Memory B cell (primary cell): ENCODE data around the gene SLMAP.

Experiments
- ATAC-seq: fragments of 150-1000 bp; cut with Tn5 transposase; 2 replicates; pipeline ENCODE4 v1.10.0; 2021; ENCODE audit warnings: low read depth, mild to moderate bottlenecking, moderate library complexity
- DNase-seq, 2 donors: peaks; one replicate each; pipeline ENCODE4 v3.0.0; 2022; ENCODE audit warnings: low spot score in 2 of 2
- H3K27ac Mint-ChIP-seq: one replicate; pipeline ENCODE4 v1.8.0; 2022; ENCODE audit warnings: mild to moderate bottlenecking, moderate library complexity, mixed read lengths
- H3K27me3 Mint-ChIP-seq: one replicate; pipeline ENCODE4 v1.8.0; 2022; ENCODE audit warnings: mixed read lengths
- H3K36me3 Mint-ChIP-seq: one replicate; pipeline ENCODE4 v1.8.0; 2022; ENCODE audit warnings: mild to moderate bottlenecking, mixed read lengths
- H3K4me1 Mint-ChIP-seq: one replicate; pipeline ENCODE4 v1.8.0; 2022; ENCODE audit warnings: mixed read lengths
- H3K4me3 Mint-ChIP-seq: one replicate; pipeline ENCODE4 v1.8.0; 2022; ENCODE audit warnings: mild to moderate bottlenecking, moderate library complexity, mixed read lengths
- H3K9me3 Mint-ChIP-seq: one replicate; pipeline ENCODE4 v1.8.0; 2022; ENCODE audit warnings: mixed read lengths

SLMAP gene

DNA sequence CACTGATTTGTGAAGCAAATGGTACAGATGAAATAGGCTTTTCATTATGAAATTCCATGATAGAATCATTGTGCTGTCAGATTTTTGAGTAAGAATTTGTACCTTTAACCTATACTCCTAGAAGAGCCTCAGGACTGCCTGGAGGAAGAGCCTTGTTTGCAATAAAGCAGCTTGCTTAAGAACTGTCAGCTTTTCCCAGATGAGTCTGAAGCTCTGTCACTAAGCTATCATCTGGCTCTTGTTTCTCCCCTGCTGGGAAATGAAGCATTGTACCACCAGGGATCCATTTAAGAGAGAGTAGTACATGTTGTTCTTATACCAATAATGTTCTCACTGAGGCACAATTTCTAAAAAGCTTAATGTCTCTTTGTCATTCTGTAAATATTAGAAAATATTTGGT, 167.0 kb downstream of the SLMAP start:
- no peak overlapping the region for H3K4me3 Mint-ChIP-seq

DNA sequence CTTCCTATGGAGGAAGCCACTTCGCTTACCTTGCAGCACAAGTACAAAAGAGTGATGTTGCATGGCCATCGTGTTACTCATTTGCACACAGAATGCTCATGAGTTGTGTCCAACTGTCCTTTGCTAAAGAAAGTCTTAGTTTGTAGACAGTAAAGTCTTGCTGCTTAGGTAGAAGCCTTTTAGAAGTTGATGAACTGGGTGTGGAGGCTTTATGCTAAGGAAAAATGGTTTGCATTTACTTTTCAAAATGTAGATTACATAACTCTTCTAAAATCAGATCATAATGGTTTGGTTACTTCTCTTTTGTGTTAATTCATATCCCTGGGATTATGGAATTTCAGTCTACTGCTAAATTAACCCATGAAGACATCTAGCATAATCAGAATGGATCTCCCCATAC, 167.6 kb downstream of the SLMAP start:
- ATAC-seq (no peak), DNase-seq (no peak)
- H3K9me3 Mint-ChIP-seq, result no peaks in the 10 kb centered on the region
- H3K4me1 Mint-ChIP-seq, result no peaks in the 10 kb centered on the region
- H3K27ac Mint-ChIP-seq, result no peak overlapping the region
- no peaks in the 10 kb centered on the region for H3K27me3 Mint-ChIP-seq
- no peak overlapping the region for H3K4me3 Mint-ChIP-seq
- H3K36me3 Mint-ChIP-seq, result peaks cover 27% of the 10 kb centered on the region

More for the DNA sequence above, 167.0 kb downstream of the SLMAP start:
- no peak for DNase-seq
- Mint-ChIP-seq H3K27ac (no peak overlapping the region), H3K27me3 (no peaks in the 10 kb centered on the region), H3K9me3 (no peaks in the 10 kb centered on the region), H3K36me3 (peaks cover 30% of the 10 kb centered on the region), H3K4me1 (no peaks in the 10 kb centered on the region)
- ATAC-seq, result no peak

DNA sequence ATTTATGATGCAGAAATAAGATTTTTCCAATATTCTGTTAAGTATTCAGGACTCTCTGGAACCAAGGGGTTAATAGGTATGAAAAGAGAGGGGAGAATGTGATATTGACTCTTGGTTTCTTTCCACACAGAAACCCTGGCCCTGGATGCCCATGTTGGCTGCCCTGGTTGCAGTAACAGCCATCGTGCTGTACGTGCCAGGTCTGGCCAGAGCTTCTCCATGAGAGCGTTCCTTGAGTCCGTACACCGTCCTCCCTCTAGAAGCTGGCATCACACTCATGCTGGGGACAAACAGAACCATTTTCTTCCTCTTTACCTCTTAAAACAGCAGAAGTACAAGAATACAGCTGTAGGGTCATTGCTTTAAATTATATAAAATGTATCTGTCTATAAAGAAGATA, 171.1 kb downstream of the SLMAP start:
- DNase-seq, result no peak
- Mint-ChIP-seq H3K27me3 (no peaks in the 10 kb centered on the region), H3K4me1 (no peaks in the 10 kb centered on the region), H3K36me3 (peaks cover 28% of the 10 kb centered on the region), H3K9me3 (no peaks in the 10 kb centered on the region), H3K4me3 (no peak overlapping the region), H3K27ac (no peak overlapping the region)
- ATAC-seq, result no peak

DNA sequence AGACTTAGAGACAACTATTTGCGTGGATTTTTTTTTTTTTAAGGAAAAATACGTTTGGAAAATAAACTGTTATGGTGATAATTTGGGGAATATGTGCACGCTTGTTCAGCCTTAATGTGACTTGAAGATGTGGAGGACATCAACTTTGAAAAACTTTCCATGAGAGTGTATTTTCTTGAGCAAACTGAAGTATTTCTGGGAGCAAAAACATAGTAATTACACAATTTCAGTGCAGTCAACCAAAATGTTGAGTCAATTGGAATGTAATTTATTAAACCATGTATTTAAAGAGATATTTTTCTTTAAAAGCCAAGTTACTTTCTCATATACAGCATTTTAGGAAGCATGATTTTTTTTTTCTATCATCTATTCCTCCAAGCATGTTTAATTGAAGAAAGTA, 171.8 kb downstream of the SLMAP start:
- Mint-ChIP-seq H3K27me3 (no peaks in the 10 kb centered on the region), H3K4me1 (no peaks in the 10 kb centered on the region), H3K4me3 (no peak overlapping the region), H3K9me3 (no peaks in the 10 kb centered on the region), H3K27ac (no peak overlapping the region), H3K36me3 (peaks cover 26% of the 10 kb centered on the region)
- DNase-seq (no peak), ATAC-seq (no peak)

DNA sequence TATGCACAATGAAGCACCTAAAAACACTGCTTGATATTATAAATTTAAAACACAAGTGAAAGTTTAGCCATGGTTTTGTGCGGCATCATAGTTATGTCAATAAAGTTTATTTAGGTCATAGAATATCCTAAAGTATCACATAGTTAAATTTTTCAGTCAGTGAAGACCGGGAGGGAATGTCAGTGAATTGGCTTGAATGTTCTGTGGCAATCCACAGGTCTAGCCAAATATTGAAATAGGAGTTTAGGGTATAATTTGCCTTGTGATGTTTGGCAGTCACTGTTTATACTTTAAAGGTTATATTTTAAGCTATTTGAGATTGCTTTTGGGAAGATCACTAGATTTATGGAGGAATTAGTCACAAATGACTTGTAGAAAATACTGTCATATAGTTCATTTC, 172.4 kb downstream of the SLMAP start:
- no peak overlapping the region for H3K4me3 Mint-ChIP-seq
- no peaks in the 10 kb centered on the region for H3K27me3 Mint-ChIP-seq
- no peaks in the 10 kb centered on the region for H3K4me1 Mint-ChIP-seq
- no peak for DNase-seq
- peaks cover 25% of the 10 kb centered on the region for H3K36me3 Mint-ChIP-seq
- no peak for ATAC-seq
- no peaks in the 10 kb centered on the region for H3K9me3 Mint-ChIP-seq
- H3K27ac Mint-ChIP-seq, result no peak overlapping the region

DNA sequence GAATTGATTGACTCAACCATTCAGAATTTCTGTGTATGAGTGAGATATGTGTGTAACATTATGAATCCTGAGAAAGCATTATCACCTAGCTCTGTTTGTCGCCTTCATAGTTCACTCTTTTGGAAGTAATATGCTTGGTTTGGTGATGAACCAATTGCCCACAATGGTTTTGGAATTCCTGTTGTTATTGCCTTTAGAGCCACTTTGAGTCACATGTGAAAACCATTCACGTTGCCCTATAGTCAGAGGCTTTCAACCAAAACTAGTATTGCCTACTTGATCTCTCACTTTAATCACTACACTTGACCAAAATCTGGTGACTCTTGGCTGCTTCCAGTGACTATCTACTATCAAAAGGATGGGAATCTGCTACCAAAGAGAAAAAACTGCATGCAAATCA, 173.9 kb downstream of the SLMAP start:
- no peak for DNase-seq
- no peaks in the 10 kb centered on the region for H3K4me1 Mint-ChIP-seq
- no peak overlapping the region for H3K27ac Mint-ChIP-seq
- no peaks in the 10 kb centered on the region for H3K27me3 Mint-ChIP-seq
- ATAC-seq, result no peak
- H3K9me3 Mint-ChIP-seq, result no peaks in the 10 kb centered on the region
- peaks cover 18% of the 10 kb centered on the region for H3K36me3 Mint-ChIP-seq
- no peak overlapping the region for H3K4me3 Mint-ChIP-seq

DNA sequence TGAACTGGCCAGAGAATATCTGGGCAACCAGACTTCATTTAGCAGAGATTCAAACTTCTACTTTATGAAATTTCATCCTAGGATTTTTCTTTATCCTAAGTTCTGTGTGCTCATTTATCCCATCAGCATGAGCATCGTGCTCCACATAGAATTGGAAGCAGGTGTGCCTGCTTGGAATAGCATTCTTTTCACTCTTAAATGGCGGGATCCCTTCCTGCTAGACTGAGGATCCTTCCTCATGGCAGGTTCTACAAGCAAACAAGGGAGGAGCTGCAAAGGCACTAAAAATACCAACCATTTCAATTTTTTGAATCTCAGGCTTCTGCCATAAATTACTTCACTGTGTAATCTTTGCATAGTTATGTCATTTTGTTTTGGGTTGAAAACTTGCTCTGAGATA, 177.5 kb downstream of the SLMAP start:
- peaks cover 6% of the 10 kb centered on the region for H3K36me3 Mint-ChIP-seq
- no peaks in the 10 kb centered on the region for H3K9me3 Mint-ChIP-seq
- ATAC-seq (no peak), DNase-seq (no peak)
- no peaks in the 10 kb centered on the region for H3K4me1 Mint-ChIP-seq
- H3K27ac Mint-ChIP-seq, result no peak overlapping the region
- no peak overlapping the region for H3K4me3 Mint-ChIP-seq
- H3K27me3 Mint-ChIP-seq, result no peaks in the 10 kb centered on the region

DNA sequence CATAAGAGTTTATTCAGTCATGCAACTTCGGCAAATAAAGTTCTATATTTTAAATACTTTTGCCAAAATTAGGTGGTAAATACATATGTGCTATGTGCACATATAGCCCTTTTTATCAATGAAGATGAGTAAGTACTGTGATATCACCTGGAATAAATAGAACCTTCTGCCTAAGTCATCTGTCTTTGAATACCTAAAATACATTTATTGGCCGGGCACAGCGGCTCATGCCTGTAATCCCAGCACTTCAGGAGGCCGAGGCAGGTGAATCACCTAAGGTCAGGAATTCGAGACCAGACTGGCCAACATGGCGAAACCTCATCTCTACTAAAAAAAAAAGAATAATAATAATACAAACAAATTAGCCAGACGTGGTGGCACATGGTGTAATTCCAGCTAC, 178.3 kb downstream of the SLMAP start:
- Mint-ChIP-seq H3K9me3 (no peaks in the 10 kb centered on the region), H3K36me3 (peaks cover 6% of the 10 kb centered on the region), H3K4me1 (no peaks in the 10 kb centered on the region), H3K4me3 (no peak overlapping the region), H3K27ac (no peak overlapping the region), H3K27me3 (no peaks in the 10 kb centered on the region)
- ATAC-seq (no peak), DNase-seq (no peak)

DNA sequence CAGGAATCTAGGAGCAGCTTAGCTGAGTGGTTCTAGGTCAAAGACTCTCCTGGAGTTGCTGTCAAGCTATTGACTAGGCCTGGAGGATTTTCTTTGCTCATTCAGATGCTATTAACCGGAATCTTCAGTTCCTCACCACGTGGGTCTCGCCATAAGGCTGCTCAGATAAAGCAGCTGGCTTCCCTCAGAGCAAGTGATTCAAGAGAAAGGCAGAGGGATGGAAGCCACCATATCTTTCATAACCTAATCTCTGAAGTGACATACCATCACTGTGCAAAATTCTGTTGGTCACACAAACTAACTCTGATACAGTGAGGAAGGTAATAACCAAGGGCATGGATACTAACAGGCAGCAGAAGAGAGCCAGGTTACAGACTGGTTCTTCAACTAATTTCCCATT, 179.4 kb downstream of the SLMAP start:
- Mint-ChIP-seq H3K27ac (no peak overlapping the region), H3K27me3 (no peaks in the 10 kb centered on the region), H3K9me3 (no peaks in the 10 kb centered on the region), H3K36me3 (peaks cover 6% of the 10 kb centered on the region), H3K4me1 (no peaks in the 10 kb centered on the region), H3K4me3 (no peak overlapping the region)
- ATAC-seq (no peak), DNase-seq (no peak)

DNA sequence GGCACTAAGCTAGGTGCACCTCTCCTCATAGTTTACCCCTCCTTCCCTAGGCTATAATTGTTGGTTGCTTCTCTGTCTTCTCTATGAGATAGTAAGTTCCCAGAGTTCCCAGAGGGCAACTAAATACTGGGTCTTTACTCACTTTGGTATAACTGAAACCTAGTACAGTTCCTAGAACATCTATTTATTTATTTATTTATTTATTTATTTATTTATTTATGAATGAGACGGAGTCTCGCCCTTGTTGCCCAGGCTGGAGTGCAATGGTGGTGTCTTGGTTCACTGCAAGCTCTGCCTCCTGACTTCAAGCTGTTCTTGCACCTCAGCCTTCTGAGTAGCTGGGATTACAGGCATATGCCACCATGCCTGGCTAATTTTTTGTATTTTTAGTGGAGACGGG, 181.0 kb downstream of the SLMAP start:
- H3K27ac Mint-ChIP-seq, result no peak overlapping the region
- DNase-seq, result no peak
- H3K4me1 Mint-ChIP-seq, result no peaks in the 10 kb centered on the region
- H3K36me3 Mint-ChIP-seq, result peaks cover 2% of the 10 kb centered on the region
- no peak overlapping the region for H3K4me3 Mint-ChIP-seq
- no peaks in the 10 kb centered on the region for H3K27me3 Mint-ChIP-seq
- H3K9me3 Mint-ChIP-seq, result peaks cover 3% of the 10 kb centered on the region
- ATAC-seq, result no peak

DNA sequence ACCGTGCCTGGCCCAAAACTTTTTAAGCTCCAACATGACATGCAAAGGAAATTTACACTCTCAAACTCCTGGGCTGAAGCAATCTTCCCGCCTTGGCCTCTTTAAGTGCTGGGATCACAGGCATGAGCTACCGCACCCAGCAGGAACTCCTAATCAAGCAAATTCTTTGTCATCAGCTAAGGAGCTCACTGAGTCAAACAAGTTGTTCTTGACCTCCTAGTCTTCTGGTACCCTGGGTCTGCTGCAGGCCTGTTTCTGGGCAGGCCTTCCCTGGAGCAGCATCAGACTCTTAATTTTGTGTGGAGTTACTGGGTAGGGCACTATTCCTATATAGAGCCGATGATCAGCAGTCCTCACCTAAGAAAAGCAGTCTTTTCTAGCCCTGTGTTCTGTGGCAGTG, 183.7 kb downstream of the SLMAP start:
- no peak for DNase-seq
- no peak for ATAC-seq
- H3K4me1 Mint-ChIP-seq, result no peaks in the 10 kb centered on the region
- peak overlapping the region; percentile 45 for H3K27ac Mint-ChIP-seq
- no peaks in the 10 kb centered on the region for H3K27me3 Mint-ChIP-seq
- peaks cover 3% of the 10 kb centered on the region for H3K9me3 Mint-ChIP-seq
- no peak overlapping the region for H3K4me3 Mint-ChIP-seq
- H3K36me3 Mint-ChIP-seq, result no peaks in the 10 kb centered on the region

DNA sequence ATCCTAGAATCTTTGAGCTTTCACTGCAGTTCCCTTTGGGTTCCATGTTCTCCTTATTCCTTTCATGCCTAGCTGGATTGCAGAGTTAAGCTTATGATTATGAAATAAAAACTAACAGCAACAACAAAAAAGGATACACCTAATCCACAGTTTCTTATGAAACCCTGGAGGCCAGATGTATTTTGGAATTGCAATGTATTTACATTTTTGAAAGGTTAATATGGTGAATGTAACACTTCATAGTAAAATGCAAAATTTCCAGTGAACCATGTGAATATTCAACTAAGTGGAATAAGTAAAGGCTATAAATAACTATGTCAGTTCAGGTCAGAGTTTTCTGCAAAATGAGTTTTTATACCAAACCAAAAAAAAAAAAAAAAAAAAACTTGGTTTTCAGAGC, 186.3 kb downstream of the SLMAP start:
- Mint-ChIP-seq H3K4me3 (no peak overlapping the region), H3K27ac (no peak overlapping the region), H3K36me3 (no peaks in the 10 kb centered on the region)

DNA sequence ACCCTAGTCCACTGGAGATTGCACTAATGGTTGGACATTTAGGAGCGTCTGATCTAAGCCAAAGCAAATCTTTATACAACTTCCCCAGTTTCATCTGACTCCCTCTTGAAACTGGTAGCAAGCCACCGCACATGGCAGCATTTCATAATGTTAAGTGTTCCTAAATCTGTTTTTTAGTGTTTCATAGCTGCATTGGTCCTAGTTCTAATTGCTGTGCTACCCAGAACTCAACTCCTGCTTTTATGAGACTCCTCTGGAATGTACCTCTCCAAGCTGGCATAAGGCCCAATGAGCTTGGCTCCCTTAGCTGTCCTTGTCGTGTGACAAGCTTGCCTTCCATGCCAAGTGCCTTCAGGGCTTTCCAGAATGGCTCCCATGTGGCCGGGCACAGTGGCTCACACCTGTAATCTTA, 186.8 kb downstream of the SLMAP start:
- H3K36me3 Mint-ChIP-seq, result no peaks in the 10 kb centered on the region
- DNase-seq (no peak), ATAC-seq (no peak)
- no peaks in the 10 kb centered on the region for H3K4me1 Mint-ChIP-seq
- H3K4me3 Mint-ChIP-seq, result no peak overlapping the region
- peaks cover 3% of the 10 kb centered on the region for H3K9me3 Mint-ChIP-seq
- H3K27ac Mint-ChIP-seq, result no peak overlapping the region
- H3K27me3 Mint-ChIP-seq, result no peaks in the 10 kb centered on the region

More for the DNA sequence above, 186.3 kb downstream of the SLMAP start:
- no peaks in the 10 kb centered on the region for H3K27me3 Mint-ChIP-seq
- no peaks in the 10 kb centered on the region for H3K4me1 Mint-ChIP-seq
- H3K9me3 Mint-ChIP-seq, result peaks cover 3% of the 10 kb centered on the region
- no peak for ATAC-seq
- DNase-seq, result no peak

DNA sequence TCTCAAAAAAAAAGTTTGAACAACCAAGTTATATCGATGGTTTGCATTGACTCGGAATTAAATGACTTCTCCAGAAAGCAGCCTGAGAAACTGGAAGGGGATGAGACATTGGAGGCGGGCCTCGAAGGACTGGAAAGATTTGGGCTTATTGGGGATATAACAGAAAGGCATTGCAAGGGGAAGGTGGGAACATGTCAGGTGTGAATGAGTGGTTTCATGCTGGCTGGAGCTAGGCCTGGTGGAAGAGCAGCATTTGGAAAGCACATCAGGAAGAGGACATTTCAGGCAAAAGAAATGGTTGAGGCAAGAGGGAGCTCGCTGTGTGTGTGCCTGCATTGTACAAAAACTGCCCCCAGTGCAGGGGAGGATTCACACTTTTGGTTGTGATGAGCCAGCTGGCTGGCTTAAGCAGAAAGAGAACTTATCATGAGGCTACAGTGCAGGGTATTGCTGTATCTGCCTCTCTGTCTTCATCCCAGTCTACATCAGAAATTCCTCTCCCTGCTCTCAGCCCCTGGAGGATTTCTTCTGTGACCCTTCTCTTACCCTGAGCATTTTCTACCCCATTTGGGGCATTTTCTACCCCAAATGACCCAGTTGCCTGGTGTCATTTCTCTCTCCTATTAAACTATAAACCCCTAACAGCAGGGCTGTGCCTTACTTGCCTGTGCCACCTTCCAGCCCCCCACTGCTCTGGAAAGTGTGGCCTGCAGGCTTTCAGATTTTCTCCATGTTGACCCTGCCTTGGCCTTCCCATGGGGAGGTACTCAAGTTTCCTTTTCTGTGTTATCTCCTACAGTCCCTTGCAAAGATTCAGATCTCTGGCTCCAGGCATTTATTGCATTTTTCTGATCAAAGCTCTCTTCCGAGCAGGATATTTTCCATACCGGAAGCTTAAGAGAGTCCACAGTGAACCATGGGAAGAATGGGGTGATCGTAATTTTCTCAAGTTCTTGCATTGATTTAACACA, 187.7 kb downstream of the SLMAP start:
- Mint-ChIP-seq H3K36me3 (no peaks in the 10 kb centered on the region), H3K27ac (no peak overlapping the region)
- ATAC-seq, result no peak

DNA sequence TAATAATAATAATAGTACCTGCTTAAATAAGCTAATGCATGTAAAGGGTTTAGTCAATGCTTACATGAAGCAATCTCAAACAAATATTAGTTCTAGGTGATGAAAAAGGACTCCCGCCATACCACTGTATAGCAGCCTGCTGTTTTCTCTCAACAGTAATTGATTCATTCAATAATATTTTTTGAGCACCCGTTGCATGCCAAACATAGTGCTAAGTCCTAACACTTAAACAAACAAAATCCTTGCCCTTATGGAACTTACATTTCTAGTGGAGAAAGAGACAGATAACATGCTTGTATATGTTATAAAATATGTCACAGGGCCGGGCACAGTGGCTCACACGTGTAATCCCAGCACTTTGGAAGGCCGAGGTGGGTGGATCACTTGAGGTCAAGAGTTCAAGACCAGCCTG, 190.9 kb downstream of the SLMAP start:
- Mint-ChIP-seq H3K4me3 (no peak overlapping the region), H3K9me3 (no peaks in the 10 kb centered on the region), H3K27me3 (no peaks in the 10 kb centered on the region), H3K4me1 (no peaks in the 10 kb centered on the region), H3K27ac (no peak overlapping the region), H3K36me3 (no peaks in the 10 kb centered on the region)
- ATAC-seq (no peak), DNase-seq (no peak)

More for the DNA sequence above, 187.7 kb downstream of the SLMAP start:
- Mint-ChIP-seq H3K9me3 (peaks cover 3% of the 10 kb centered on the region), H3K4me3 (no peak overlapping the region), H3K27me3 (no peaks in the 10 kb centered on the region), H3K4me1 (no peaks in the 10 kb centered on the region)
- no peak for DNase-seq
